Mesodermal cell (in vitro differentiated cells): ENCODE measurements around the gene KCNT1.

Experiments
- H3K27ac ChIP-seq: 2 replicates; pipeline ENCODE4 v1.7.0; 2013; ENCODE audit warnings: mild to moderate bottlenecking, low read depth, low read length, moderate library complexity; ENCODE audit not compliant: severe bottlenecking
- H3K36me3 ChIP-seq: 2 replicates; pipeline ENCODE4 v1.7.1; 2013; ENCODE audit warnings: mild to moderate bottlenecking, low read length, moderate library complexity; ENCODE audit not compliant: control insufficient read depth, insufficient read depth
- H3K4me1 ChIP-seq: one replicate; pipeline ENCODE4 v1.7.1; 2013; ENCODE audit warnings: mild to moderate bottlenecking, low read length; ENCODE audit not compliant: insufficient read depth, control insufficient read depth, poor library complexity, severe bottlenecking
- H3K4me3 ChIP-seq: 2 replicates; pipeline ENCODE4 v1.7.0; 2013; ENCODE audit warnings: low read length, control low read depth, mild to moderate bottlenecking; ENCODE audit not compliant: insufficient read depth, poor library complexity, severe bottlenecking; ENCODE audit errors: extremely low read depth
- H3K9me3 ChIP-seq: 2 replicates; pipeline ENCODE4 v1.7.1; 2013; ENCODE audit warnings: mild to moderate bottlenecking, low read length, moderate library complexity; ENCODE audit not compliant: control insufficient read depth
- WGBS, 2 experiments: methylation state at CpG; one replicate each; pipeline ENCODE4 v1.1.5; 2013; ENCODE audit warnings: missing lambda C conversion rate in 2 of 2; ENCODE audit not compliant: insufficient coverage in 2 of 2; 5-methylcytosine and 5-hydroxymethylcytosine counted together

KCNT1 gene

DNA sequence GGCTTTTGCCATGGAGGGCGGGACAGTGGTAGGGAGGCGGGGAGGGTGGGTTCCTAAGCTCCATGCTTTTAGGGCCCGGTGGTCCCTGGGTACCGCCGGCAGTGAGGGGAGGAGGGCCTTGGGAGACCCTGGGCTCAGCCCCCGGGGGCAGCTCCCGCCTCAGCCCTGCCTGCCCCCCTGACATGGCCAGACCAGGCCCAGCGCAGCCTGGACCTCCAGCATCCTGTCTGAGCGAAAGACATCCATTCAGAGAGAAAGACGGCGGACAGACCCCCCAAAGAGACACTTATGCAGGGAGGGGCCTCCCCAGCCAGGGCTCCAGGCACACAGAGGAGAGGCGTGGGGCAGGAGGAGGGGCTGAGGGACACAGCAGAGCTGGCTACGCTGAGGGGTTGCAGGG is 45.3 kb downstream of the KCNT1 start:
- Histone ChIP-seq H3K4me1 (no peaks in the 10 kb centered on the region), H3K4me3 (no peak overlapping the region), H3K27ac (no peak overlapping the region), H3K36me3 (no peaks in the 10 kb centered on the region), H3K9me3 (no peaks in the 10 kb centered on the region)
- WGBS, 2 experiments, result 77 to 84% methylated on average over 11 to 13 of the region's 13 CpGs

DNA sequence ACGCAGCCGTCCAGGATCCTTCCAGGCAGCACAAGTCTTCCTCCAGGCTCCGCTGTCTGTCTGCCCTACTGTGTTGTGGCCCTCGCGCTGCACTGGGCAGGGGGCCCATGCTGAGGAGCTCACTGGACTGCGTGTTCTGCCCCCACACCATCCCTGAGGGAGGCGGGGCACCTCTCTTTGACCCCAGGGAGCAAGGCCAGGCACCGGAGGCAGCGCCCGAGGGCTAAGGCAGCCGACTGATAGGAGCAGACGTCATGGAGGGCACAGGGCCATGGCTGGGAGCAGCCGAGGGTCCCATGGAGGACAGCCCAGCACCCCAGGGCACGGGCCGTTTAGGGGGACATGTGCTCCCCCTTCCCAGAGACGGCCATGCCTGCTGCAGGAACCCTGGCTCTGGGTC is 46.7 kb downstream of the KCNT1 start:
- WGBS, 2 experiments, result 88 to 89% methylated on average over 16 of the region's 16 CpGs
- no peak overlapping the region for H3K4me3 ChIP-seq
- no peaks in the 10 kb centered on the region for H3K9me3 ChIP-seq
- H3K4me1 ChIP-seq, result no peaks in the 10 kb centered on the region
- no peak overlapping the region for H3K27ac ChIP-seq
- H3K36me3 ChIP-seq, result no peaks in the 10 kb centered on the region

DNA sequence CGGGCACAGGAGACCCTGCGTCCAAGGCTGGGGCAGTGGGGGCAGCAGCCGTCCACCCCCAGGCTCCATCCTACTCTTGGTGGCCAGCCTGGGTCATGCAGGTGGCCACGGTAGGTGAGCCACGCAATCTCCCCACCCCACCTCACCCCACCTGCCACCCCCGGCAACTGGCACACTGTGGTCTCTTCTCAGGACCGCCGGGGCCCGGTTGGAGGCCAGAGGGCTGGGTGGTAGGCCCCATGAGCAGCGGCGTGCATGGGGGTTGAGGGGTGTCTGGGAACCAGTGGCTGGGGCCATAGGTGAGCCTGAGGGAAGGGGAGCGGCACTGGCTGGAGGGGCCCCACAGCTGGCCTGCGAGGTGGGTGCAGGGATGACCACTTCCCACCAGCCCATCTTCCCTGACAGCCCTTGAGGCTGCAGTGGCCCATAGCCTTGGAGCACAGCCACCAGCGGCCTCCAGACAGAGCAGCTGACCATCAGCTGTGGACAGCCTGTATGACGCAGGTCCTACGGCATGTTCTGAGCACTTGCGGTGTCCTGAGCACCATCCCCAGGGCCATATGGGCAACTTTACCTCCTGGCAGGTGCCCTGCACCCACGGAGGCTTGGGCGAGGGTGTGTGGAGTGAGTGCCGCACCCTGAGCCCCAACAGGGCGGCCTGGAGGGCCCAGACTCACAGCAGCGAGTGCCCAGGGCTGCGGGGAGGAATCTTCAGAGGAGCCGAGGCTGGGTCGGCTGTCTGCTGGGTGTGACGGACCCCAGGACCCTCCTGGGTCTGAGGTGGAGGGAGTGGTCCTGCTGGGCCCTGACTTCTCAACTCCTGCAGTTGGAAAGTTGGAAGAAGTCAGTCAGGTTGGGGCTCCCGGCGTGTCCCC is 47.4 kb downstream of the KCNT1 start:
- no peaks in the 10 kb centered on the region for H3K36me3 ChIP-seq
- 89 to 90% methylated on average over 21 to 23 of the region's 28 CpGs for WGBS, 2 experiments
- no peaks in the 10 kb centered on the region for H3K9me3 ChIP-seq
- no peak overlapping the region for H3K4me3 ChIP-seq
- no peaks in the 10 kb centered on the region for H3K4me1 ChIP-seq
- no peak overlapping the region for H3K27ac ChIP-seq

DNA sequence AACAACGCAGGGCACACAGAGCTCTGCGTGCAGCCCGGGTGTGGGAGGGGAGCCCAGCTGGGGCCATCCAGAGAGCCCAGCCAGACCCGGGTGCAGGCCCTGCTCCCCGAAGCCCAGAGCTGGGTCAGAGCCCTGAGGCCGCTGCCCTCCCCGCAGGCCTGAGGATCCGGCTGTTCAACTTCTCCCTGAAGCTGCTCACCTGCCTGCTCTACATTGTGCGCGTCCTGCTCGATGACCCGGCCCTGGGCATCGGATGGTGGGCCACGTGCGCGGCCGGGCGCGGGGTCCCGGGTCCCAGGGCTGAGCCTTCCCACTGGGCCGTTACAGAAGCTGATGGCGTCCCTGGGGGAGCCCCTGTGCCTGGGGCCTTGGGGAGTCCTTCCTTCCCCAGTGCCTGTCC is 48.8 kb downstream of the KCNT1 start:
- no peak overlapping the region for H3K27ac ChIP-seq
- 90 to 95% methylated on average over 19 to 20 of the region's 22 CpGs for WGBS, 2 experiments
- no peaks in the 10 kb centered on the region for H3K4me1 ChIP-seq
- H3K9me3 ChIP-seq, result no peaks in the 10 kb centered on the region
- H3K4me3 ChIP-seq, result no peak overlapping the region
- H3K36me3 ChIP-seq, result no peaks in the 10 kb centered on the region

DNA sequence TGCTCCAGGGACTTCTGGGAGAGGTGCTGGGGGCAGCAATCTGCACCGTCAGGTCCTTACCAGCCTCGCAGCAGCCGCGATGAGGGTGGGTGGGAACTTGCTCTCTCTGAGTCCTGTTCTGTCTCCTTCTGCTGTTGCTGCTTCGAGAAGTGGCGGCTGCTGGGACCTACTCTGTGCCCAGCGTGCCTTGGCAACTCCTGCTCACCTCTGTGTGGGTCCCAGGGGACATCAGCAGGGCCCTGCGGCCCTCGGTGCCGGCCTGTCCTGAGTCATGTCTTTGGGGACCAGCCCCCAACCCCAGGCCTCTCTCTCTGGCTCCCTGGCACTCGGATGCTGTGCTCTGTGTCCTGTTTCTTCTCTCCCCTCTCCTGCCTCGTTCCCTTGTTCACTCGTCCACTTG is 49.5 kb downstream of the KCNT1 start:
- Histone ChIP-seq H3K27ac (no peak overlapping the region), H3K4me1 (no peaks in the 10 kb centered on the region), H3K4me3 (no peak overlapping the region), H3K36me3 (no peaks in the 10 kb centered on the region), H3K9me3 (no peaks in the 10 kb centered on the region)
- WGBS, 2 experiments, result 86 to 92% methylated on average over 11 to 12 of the region's 13 CpGs

DNA sequence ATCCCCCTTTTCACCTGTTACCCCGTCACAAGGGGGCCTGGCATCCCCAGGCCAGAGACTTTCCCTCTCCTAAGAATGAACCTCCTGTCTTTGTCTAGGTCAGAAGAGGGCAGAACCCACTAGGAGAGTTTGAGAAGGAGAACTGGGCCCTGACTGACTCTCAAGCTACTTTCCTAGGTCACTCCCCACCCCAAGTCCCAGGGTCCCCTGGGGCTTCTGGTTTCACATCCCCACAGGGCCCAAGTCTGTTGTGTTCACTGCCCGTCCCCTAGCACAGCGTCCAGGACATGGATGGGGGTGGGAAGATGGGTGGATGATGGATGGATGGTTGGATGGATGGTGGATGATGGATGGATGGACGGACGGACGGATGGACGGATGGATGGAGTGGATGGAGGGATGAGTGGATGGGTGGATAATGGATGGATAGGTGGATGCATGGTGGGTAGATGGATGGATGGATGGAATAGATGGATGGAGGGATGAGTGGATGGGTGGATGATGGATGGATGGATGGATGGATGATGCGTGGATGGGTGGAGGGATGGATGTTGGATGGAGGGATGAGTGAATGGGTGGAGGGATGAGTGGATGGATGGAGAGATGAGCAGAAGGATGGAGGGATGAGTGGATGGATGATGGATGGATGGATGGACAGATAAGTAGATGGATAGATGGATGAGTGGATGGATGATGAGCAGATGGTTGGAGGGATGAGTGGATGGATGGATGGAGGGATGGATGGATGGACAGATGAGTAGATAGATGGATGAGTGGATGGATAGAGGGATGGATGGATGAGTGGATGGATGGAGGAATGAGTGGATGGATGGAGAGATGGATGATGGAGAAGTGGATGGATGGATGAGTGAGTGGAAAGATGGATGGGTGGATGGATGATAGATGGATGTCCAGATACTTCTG is 50.6 kb downstream of the KCNT1 start:
- Histone ChIP-seq H3K9me3 (no peaks in the 10 kb centered on the region), H3K36me3 (no peaks in the 10 kb centered on the region), H3K4me1 (no peaks in the 10 kb centered on the region), H3K27ac (no peak overlapping the region), H3K4me3 (no peak overlapping the region)
- WGBS, 2 experiments, result 94 to 95% methylated on average over 7 of the region's 8 CpGs

DNA sequence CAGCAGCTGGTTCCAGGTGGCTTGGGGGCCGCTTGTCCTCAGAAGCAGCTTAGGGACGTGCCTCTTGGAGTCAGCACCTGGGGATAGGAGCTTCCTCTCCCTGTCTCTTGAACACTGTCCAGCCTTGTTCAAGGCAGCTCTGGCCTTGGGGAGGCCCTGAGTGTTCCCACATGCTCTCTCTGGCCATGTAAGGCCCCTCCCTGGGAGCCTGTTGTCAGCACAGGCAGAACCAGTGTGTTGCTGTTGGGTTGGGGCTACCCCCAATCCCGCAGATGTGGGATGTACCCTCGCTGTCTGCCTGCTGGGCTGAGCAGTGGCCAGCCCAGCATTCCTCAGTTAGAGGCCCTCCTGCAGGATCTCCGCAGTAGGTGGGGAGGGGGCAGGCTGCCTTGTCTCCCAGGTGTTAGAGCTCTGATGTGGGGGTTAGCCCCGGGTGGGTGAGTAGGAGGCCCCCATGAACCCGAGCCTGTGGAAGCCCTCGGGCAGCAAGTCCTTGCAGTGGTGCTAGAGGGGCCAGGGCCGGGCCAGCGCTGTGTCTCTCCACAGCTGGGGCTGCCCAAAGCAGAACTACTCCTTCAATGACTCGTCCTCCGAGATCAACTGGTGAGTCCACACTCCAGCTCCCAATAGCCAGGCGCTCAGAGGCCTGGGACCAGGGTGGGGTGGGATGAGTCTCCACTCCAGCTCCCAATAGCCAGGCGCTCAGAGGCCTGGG is 51.6 kb downstream of the KCNT1 start:
- Histone ChIP-seq H3K36me3 (no peaks in the 10 kb centered on the region), H3K4me3 (no peak overlapping the region), H3K4me1 (no peaks in the 10 kb centered on the region), H3K27ac (no peak overlapping the region), H3K9me3 (no peaks in the 10 kb centered on the region)
- 80 to 87% methylated on average over 7 to 12 of the region's 14 CpGs for WGBS, 2 experiments

DNA sequence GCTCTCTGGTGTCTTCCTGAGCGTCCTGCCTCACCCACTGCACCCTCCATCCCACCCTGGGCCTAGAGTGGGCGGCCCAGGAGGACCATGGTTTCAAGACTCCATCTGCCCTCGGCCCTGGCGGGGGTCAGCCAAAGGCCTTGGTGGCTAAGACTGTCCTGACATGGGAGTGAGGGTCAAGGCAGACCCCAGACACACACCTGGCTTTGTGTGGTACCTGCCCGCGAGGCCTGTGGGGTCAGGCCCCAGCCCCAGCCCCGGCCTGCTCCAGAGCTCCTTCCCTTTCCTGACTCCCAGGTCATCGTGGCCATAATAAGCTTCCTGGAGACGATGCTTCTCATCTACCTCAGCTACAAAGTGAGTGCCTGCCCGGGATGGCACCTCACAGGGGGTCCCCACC is 54.6 kb downstream of the KCNT1 start:
- Histone ChIP-seq H3K4me3 (no peak overlapping the region), H3K9me3 (no peaks in the 10 kb centered on the region), H3K27ac (no peak overlapping the region), H3K4me1 (no peaks in the 10 kb centered on the region), H3K36me3 (no peaks in the 10 kb centered on the region)
- WGBS, 2 experiments, result 81 to 95% methylated on average over 6 to 7 of the region's 10 CpGs

DNA sequence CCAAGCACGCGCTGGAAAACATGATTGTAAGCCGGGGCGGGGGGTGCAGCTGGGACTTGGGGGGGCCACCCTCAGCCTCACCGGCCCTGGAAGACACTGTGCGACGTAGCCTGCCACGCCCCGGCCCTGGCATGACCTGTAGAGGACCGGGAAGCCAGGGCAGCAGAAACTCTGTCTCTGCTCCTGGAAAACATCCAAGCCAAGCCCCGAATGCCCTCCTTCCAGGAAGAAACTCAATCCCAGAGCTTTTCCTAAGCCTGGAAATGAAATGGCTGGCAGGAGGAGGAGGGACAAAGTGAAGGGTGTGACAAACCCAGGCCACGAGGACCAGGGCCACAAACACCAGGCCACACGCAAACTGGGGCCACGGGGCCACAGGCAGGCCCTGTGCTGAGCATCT is 55.4 kb downstream of the KCNT1 start:
- Histone ChIP-seq H3K4me3 (no peak overlapping the region), H3K4me1 (no peaks in the 10 kb centered on the region), H3K9me3 (no peaks in the 10 kb centered on the region), H3K36me3 (no peaks in the 10 kb centered on the region), H3K27ac (no peak overlapping the region)
- WGBS, 2 experiments, result 93 to 94% methylated on average over 13 of the region's 14 CpGs

DNA sequence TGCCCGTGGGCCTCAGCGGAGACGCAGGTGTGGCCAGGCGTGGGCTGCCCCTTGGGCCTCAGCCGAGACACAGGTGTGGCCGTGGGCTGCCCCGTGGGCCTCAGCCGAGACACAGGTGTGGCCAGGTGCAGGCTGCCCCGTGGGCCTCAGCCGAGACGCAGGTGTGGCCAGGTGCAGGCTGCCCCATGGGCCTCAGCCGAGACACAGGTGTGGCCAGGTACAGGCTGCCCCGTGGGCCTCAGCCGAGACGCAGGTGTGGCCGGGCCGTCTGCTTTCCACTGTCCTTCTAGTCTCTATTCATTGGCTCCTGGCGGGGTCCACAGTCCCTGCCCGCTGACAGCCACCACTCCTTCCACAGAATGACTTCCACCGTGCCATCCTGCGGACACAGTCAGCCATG is 56.1 kb downstream of the KCNT1 start:
- no peaks in the 10 kb centered on the region for H3K9me3 ChIP-seq
- 81 to 95% methylated on average over 14 to 20 of the region's 21 CpGs for WGBS, 2 experiments

More for the DNA sequence above, 56.1 kb downstream of the KCNT1 start:
- H3K4me3 ChIP-seq, result no peak overlapping the region
- no peaks in the 10 kb centered on the region for H3K36me3 ChIP-seq
- no peaks in the 10 kb centered on the region for H3K4me1 ChIP-seq
- no peak overlapping the region for H3K27ac ChIP-seq
